ENCODE measurements around the gene ATP1A3. TPM values are rescaled to one million over a fixed set of nuclear protein-coding genes. Genes with fewer than 3 reads are reported as not detected.

The ATP1A3 gene
- total RNA-seq, 1 experiment from 2014 or later = 4.0 TPM

- H2AFZ ChIP-seq (ENCODE audit: low read length) = no peak overlapping the region
- DNase-seq (no peak), ATAC-seq (no peak)
- no TSS peak for BruUV-seq (replicated peaks)
- TF ChIP-seq EZH2phosphoT487 (IDR thresholded peaks at IDR 0.05; ENCODE audit: borderline replicate concordance, low read length) (no peak), CTCF (conservative IDR thresholded peaks at IDR 0.05; ENCODE audit: low read depth, low read length) (no peak), EZH2 (IDR thresholded peaks at IDR 0.05; ENCODE audit: low read length, unreplicated experiment) (no peak)
- no peaks in the 10 kb centered on the region for H4K20me1 ChIP-seq (ENCODE audit: low read length)
- ChIA-PET POLR2A (ENCODE audit: unreplicated experiment) (no interaction called here), CTCF (no interaction called here)
- H3K9me3 ChIP-seq (ENCODE audit: low read length) = no peaks in the 10 kb centered on the region
- no peak overlapping the region for H3K4me3 ChIP-seq (ENCODE audit: low read length)
- H3K4me2 ChIP-seq (ENCODE audit: low read length) = no peak overlapping the region
- no peak overlapping the region for H3K27ac ChIP-seq (ENCODE audit: low read length)
- no peaks in the 10 kb centered on the region for H3K79me2 ChIP-seq (ENCODE audit: low read length)
- H3K36me3 ChIP-seq (ENCODE audit: low read depth, low read length) = no peaks in the 10 kb centered on the region
- H3F3A ChIP-seq (ENCODE audit: low read length, unreplicated experiment) = no peaks in the 10 kb centered on the region
- no peaks in the 10 kb centered on the region for H3K9me2 ChIP-seq (replicated peaks; ENCODE audit: low read length)
- H3K4me1 ChIP-seq (ENCODE audit: insufficient read depth, low read length) = peaks cover 14% of the 10 kb centered on the region; the same call in 1 of the 2 replicates
- no peak overlapping the region for H3K9ac ChIP-seq (ENCODE audit: low read length)
- intact Hi-C loops (cut with micrococcal nuclease) = no loop called here
- H3K27me3 ChIP-seq (ENCODE audit: low read length) = 0 out of 2 replicates have a peak, but pooled peaks cover 9% of the 10 kb centered on the region
These were observed 61.7 kb downstream of the ATP1A3 start for GRCh38 chr19:41932259-41932719.

GRCh38 chr19:41930926-41931592 is 63.0 kb downstream of the ATP1A3 start:
- H3F3A ChIP-seq (ENCODE audit: low read length, unreplicated experiment) = no peaks in the 10 kb centered on the region
- H3K27me3 ChIP-seq (ENCODE audit: low read length) = 0 out of 2 replicates have a peak, but pooled peaks cover 9% of the 10 kb centered on the region
- no peaks in the 10 kb centered on the region for H4K20me1 ChIP-seq (ENCODE audit: low read length)
- H3K9me3 ChIP-seq (ENCODE audit: low read length) = no peaks in the 10 kb centered on the region
- no peak overlapping the region for H3K4me3 ChIP-seq (ENCODE audit: low read length)
- ATAC-seq = no peak
- no peak overlapping the region for H3K27ac ChIP-seq (ENCODE audit: low read length)
- TF ChIP-seq EZH2 (IDR thresholded peaks at IDR 0.05; ENCODE audit: low read length, unreplicated experiment) (no peak), CTCF (conservative IDR thresholded peaks at IDR 0.05; ENCODE audit: low read depth, low read length) (no peak), EZH2phosphoT487 (IDR thresholded peaks at IDR 0.05; ENCODE audit: borderline replicate concordance, low read length) (no peak)
- no peaks in the 10 kb centered on the region for H3K36me3 ChIP-seq (ENCODE audit: low read depth, low read length)
- ChIA-PET POLR2A (ENCODE audit: unreplicated experiment) (no interaction called here), CTCF (interaction anchor here (1.3 kb wide), 1 partner anchor 44 kb away, joined by 4 read pairs; no protein-coding TSS in a partner anchor)
- no peak for DNase-seq
- H3K79me2 ChIP-seq (ENCODE audit: low read length) = no peaks in the 10 kb centered on the region
- H2AFZ ChIP-seq (ENCODE audit: low read length) = no peak overlapping the region
- BruUV-seq (replicated peaks) = no TSS peak
- H3K4me2 ChIP-seq (ENCODE audit: low read length) = no peak overlapping the region
- no peak overlapping the region for H3K9ac ChIP-seq (ENCODE audit: low read length)
- peaks cover 7% of the 10 kb centered on the region; the same call in 1 of the 2 replicates for H3K4me1 ChIP-seq (ENCODE audit: insufficient read depth, low read length)
- intact Hi-C loops (cut with micrococcal nuclease) = no loop called here
- H3K9me2 ChIP-seq (replicated peaks; ENCODE audit: low read length) = no peaks in the 10 kb centered on the region

- DNase-seq = no peak
- Histone ChIP-seq H3K4me1 (ENCODE audit: insufficient read depth, low read length) (peaks cover 6% of the 10 kb centered on the region; the same call in 1 of the 2 replicates), H3K27ac (ENCODE audit: low read length) (no peak overlapping the region), H4K20me1 (ENCODE audit: low read length) (no peaks in the 10 kb centered on the region), H2AFZ (ENCODE audit: low read length) (no peak overlapping the region), H3K36me3 (ENCODE audit: low read depth, low read length) (no peaks in the 10 kb centered on the region), H3K9me3 (ENCODE audit: low read length) (no peaks in the 10 kb centered on the region), H3F3A (ENCODE audit: low read length, unreplicated experiment) (no peaks in the 10 kb centered on the region), H3K27me3 (ENCODE audit: low read length) (0 out of 2 replicates have a peak, but pooled peaks cover 9% of the 10 kb centered on the region), H3K9ac (ENCODE audit: low read length) (no peak overlapping the region), H3K79me2 (ENCODE audit: low read length) (no peaks in the 10 kb centered on the region), H3K4me2 (ENCODE audit: low read length) (no peak overlapping the region), H3K9me2 (replicated peaks; ENCODE audit: low read length) (no peaks in the 10 kb centered on the region), H3K4me3 (ENCODE audit: low read length) (no peak overlapping the region)
- TF ChIP-seq EZH2 (IDR thresholded peaks at IDR 0.05; ENCODE audit: low read length, unreplicated experiment) (no peak), EZH2phosphoT487 (IDR thresholded peaks at IDR 0.05; ENCODE audit: borderline replicate concordance, low read length) (no peak), CTCF (conservative IDR thresholded peaks at IDR 0.05; ENCODE audit: low read depth, low read length) (no peak)
- ChIA-PET CTCF (interaction anchor here (1.3 kb wide), 1 partner anchor 43 kb away, joined by 4 read pairs; no protein-coding TSS in a partner anchor), POLR2A (ENCODE audit: unreplicated experiment) (no interaction called here)
- ATAC-seq = no peak
- intact Hi-C loops (cut with micrococcal nuclease) = no loop called here
- BruUV-seq (replicated peaks) = no TSS peak
These were observed 63.7 kb downstream of the ATP1A3 start for GRCh38 chr19:41930322-41930722.

All from PC-3 (cell line).